HCT116 (cell line): ENCODE measurements around the gene IL6R. TPM values are rescaled to one million over a fixed set of nuclear protein-coding genes. Genes with fewer than 3 reads are reported as not detected.

Experiments
- ATAC-seq: fragments of 200-7000 bp; cut with Tn5 transposase; 2 replicates; pipeline ENCODE4 v1.9.1; 2020; ENCODE audit warnings: mild to moderate bottlenecking, moderate library complexity
- BruUV-seq: library from RNA; stranded (reverse); fragments of 400-500 nt; replicated peaks from 2 replicates; lab custom pipeline; 2021; lab: Mats Ljungman, UMichigan
- CTCF ChIA-PET: fragments of 300-600 bp; sonication (Branson Sonifier 250); formaldehyde crosslinking; loops from one replicate; lab custom pipeline; 2021; ENCODE audit warnings: antibody characterized with exemption; lab: Charles Lee
- POLR2A ChIA-PET: fragments of 300-600, 350-600 bp; sonication (Branson Sonifier 250); formaldehyde crosslinking; loops from one replicate; lab custom pipeline; 2021; ENCODE audit warnings: antibody characterized with exemption; lab: Charles Lee
- RAD21 ChIA-PET, 2 experiments: fragments of 300-600 bp; sonication (Branson Sonifier 250); formaldehyde crosslinking; loops; one replicate each; lab custom pipeline; 2023; ENCODE audit warnings: low total read pairs in 2 of 2; ENCODE audit not compliant: uncharacterized antibody in 2 of 2, unreplicated experiment in 2 of 2, low non-redundant PET in 1 of 2; lab: Charles Lee
- DNase-seq: peaks from one replicate; pipeline ENCODE4 v3.0.0-alpha.2; 2010; ENCODE audit warnings: low read depth, low spot score
- H2AFZ ChIP-seq: fragments of 200-600 bp; shearing (Covaris generic), sonication (generic); 2 replicates; pipeline ENCODE4 v1.6.1; 2017; ENCODE audit warnings: low read depth, mixed run types, mixed read lengths, antibody characterized with exemption, low read length; ENCODE audit not compliant: poor library complexity, severe bottlenecking
- H3K27ac ChIP-seq: 2 replicates; pipeline ENCODE4 v1.5.1; 2012; ENCODE audit warnings: low read depth, low read length
- H3K27me3 ChIP-seq: fragments of 200-600 bp; sonication (generic); 2 replicates; pipeline ENCODE4 v1.6.1; 2016; ENCODE audit warnings: mixed run types, low read length, mixed read lengths; ENCODE audit not compliant: insufficient read depth
- H3K36me3 ChIP-seq, 2 experiments: fragments of 200-500 bp in 1 of 2; fragments of 200-600 bp in 1 of 2; sonication (Bioruptor generic) in 1 of 2; sonication (generic) in 1 of 2; 2 replicates each; pipeline versions ENCODE4 v1.5.1 to v1.6.1; 2014 to 2016; ENCODE audit warnings: low read length in 2 of 2, inconsistent platforms in 1 of 2, mixed read lengths in 1 of 2, mixed run types in 1 of 2; ENCODE audit not compliant: insufficient read depth in 2 of 2, control insufficient read depth in 1 of 2
- H3K4me1 ChIP-seq, 2 experiments: fragments of 200-600 bp in 1 of 2; sonication (generic) in 1 of 2; 2 replicates each; pipeline versions ENCODE4 v1.5.1 to v1.6.1; 2012 to 2017; ENCODE audit warnings: low read length in 2 of 2, inconsistent platforms in 1 of 2, mild to moderate bottlenecking in 1 of 2, mixed read lengths in 1 of 2, mixed run types in 1 of 2, moderate library complexity in 1 of 2; ENCODE audit not compliant: insufficient read depth in 2 of 2, control insufficient read depth in 1 of 2
- H3K4me2 ChIP-seq: fragments of 200-600 bp; sonication (generic); 2 replicates; pipeline ENCODE4 v1.6.1; 2017; ENCODE audit warnings: mixed run types, low read length, mixed read lengths
- H3K4me3 ChIP-seq, 2 experiments: fragments of 200-600 bp in 1 of 2; sonication (generic) in 1 of 2; replicated peaks in 1 of 2; 2 replicates each; pipeline ENCODE4 v1.5.1; 2011 to 2016; ENCODE audit warnings: low read length in 2 of 2, control low read depth in 1 of 2, low read depth in 1 of 2, mild to moderate bottlenecking in 1 of 2, mixed read lengths in 1 of 2, mixed run types in 1 of 2
- H3K79me2 ChIP-seq: fragments of 200-600 bp; sonication (generic); 2 replicates; pipeline ENCODE4 v1.6.1; 2017; ENCODE audit warnings: mild to moderate bottlenecking, mixed run types, low read length, moderate library complexity, mixed read lengths; ENCODE audit not compliant: insufficient read depth
- H3K9ac ChIP-seq: fragments of 200-600 bp; sonication (generic); 2 replicates; pipeline ENCODE4 v1.6.1; 2016; ENCODE audit warnings: low read length, mixed read lengths
- H3K9me2 ChIP-seq: fragments of 200-600 bp; sonication (generic), shearing (Covaris generic); 2 replicates; pipeline ENCODE4 v1.6.1; 2017; ENCODE audit warnings: mixed run types, mild to moderate bottlenecking, moderate library complexity; ENCODE audit not compliant: insufficient read depth
- H3K9me3 ChIP-seq, 2 experiments: fragments of 200-500 bp in 1 of 2; fragments of 200-600 bp in 1 of 2; sonication (Bioruptor generic) in 1 of 2; sonication (generic) in 1 of 2; 2 replicates each; pipeline ENCODE4 v1.6.1; 2014 to 2017; ENCODE audit warnings: low read length in 2 of 2, mixed read lengths in 2 of 2, inconsistent platforms in 1 of 2, low read depth in 1 of 2, mild to moderate bottlenecking in 1 of 2, mixed run types in 1 of 2, moderate library complexity in 1 of 2; ENCODE audit not compliant: control insufficient read depth in 1 of 2, insufficient read depth in 1 of 2
- H4K20me1 ChIP-seq: fragments of 200-600 bp; sonication (generic), shearing (Covaris generic); 2 replicates; pipeline ENCODE4 v1.6.1; 2017; ENCODE audit warnings: mixed run types, mild to moderate bottlenecking, moderate library complexity; ENCODE audit not compliant: insufficient read depth
- CTCF ChIP-seq, 3 experiments: fragments of 200-600 bp in 1 of 3; sonication (generic) in 1 of 3; IDR thresholded peaks in 2 of 3; conservative IDR thresholded peaks in 1 of 3; 2 replicates each; pipeline ENCODE4 v1.5.1; 2012 to 2017; ENCODE audit warnings: low read depth in 2 of 3, low read length in 2 of 3, antibody characterized with exemption in 1 of 3, borderline replicate concordance in 1 of 3, control low read depth in 1 of 3, mild to moderate bottlenecking in 1 of 3, mixed read lengths in 1 of 3, mixed run types in 1 of 3, moderate library complexity in 1 of 3; ENCODE audit not compliant: insufficient read depth in 1 of 3
- MAX ChIP-seq: IDR thresholded peaks from 2 replicates; pipeline ENCODE4 v1.6.1; 2012
- RAD21 ChIP-seq: IDR thresholded peaks from 2 replicates; pipeline ENCODE4 v1.6.1; 2012; ENCODE audit warnings: low read depth, mild to moderate bottlenecking
- REST ChIP-seq: IDR thresholded peaks from 2 replicates; pipeline ENCODE4 v1.6.1; 2012; ENCODE audit warnings: low read depth
- SP1 ChIP-seq: IDR thresholded peaks from 2 replicates; pipeline ENCODE4 v1.6.1; 2012; ENCODE audit warnings: low read depth
- YY1 ChIP-seq: IDR thresholded peaks from 2 replicates; pipeline ENCODE4 v1.6.1; 2011; ENCODE audit warnings: low read length, low read depth, moderate library complexity, mild to moderate bottlenecking; ENCODE audit not compliant: insufficient replicate concordance; ENCODE audit errors: extremely low read depth
- ZBTB33 ChIP-seq: IDR thresholded peaks from 2 replicates; pipeline ENCODE4 v1.6.1; 2011; ENCODE audit warnings: mild to moderate bottlenecking, low read length, moderate library complexity; ENCODE audit not compliant: insufficient replicate concordance; ENCODE audit errors: extremely low read depth
- ZFX ChIP-seq: fragments of 450-650 bp; IDR thresholded peaks from 2 replicates; pipeline ENCODE4 v1.6.1; 2017
- ZNF274 ChIP-seq: fragments of 200-500 bp; sonication (Bioruptor generic); IDR thresholded peaks from 2 replicates; pipeline ENCODE4 v1.6.1; 2014; ENCODE audit warnings: mild to moderate bottlenecking, low read depth, low read length, inconsistent platforms
- intact Hi-C: fragments of 100-400 bp; cut with micrococcal nuclease; formaldehyde crosslinking; loops from 2 replicates; pipeline ENCODE4 v1.10.0; 2022
- total RNA-seq: library from RNA; stranded (reverse); gene quantifications from one replicate; pipeline ENCODE4 v1.2.1, GENCODE V29; 2021; ENCODE audit not compliant: unreplicated experiment

Gene IL6R
- total RNA-seq, 1 experiment from 2014 or later, result 6.8 TPM

GRCh38 chr1:154436433-154436832 lies 31.3 kb downstream of the IL6R start:
- Histone ChIP-seq H3K9me2 (no peaks in the 10 kb centered on the region), H3K9me3 (no peaks in the 10 kb centered on the region), H3K79me2 (no peaks in the 10 kb centered on the region), H3K27me3 (no peaks in the 10 kb centered on the region), H3K9ac (no peak overlapping the region), H3K4me2 (peak overlapping the region; percentile 42; the same call in 1 of the 2 replicates), H3K27ac (no peak overlapping the region), H3K36me3 (no peaks in the 10 kb centered on the region), H3K4me1 (peaks cover 32 to 58% of the 10 kb centered on the region in 2 experiments), H2AFZ (no peak overlapping the region), H3K4me3 (no peak overlapping the region), H4K20me1 (no peaks in the 10 kb centered on the region)
- POLR2A ChIA-PET, result interaction anchor here (1.8 kb wide), 1 partner anchor 9 kb away, joined by 4 read pairs; no protein-coding TSS in a partner anchor
- intact Hi-C loops, result no loop called here
- RAD21 ChIA-PET, result no interaction called here
- BruUV-seq, result no TSS peak
- ATAC-seq (no peak), DNase-seq (no peak)
- CTCF ChIA-PET, result no interaction called here
- TF ChIP-seq ZFX (no peak), RAD21 (no peak)

GRCh38 chr1:154440036-154440804 lies 35.1 kb downstream of the IL6R start:
- peaks cover 23 to 47% of the 10 kb centered on the region in 2 experiments for H3K4me1 ChIP-seq
- no peak overlapping the region for H3K9ac ChIP-seq
- no peak overlapping the region for H3K4me2 ChIP-seq
- DNase-seq (no peak), ATAC-seq (no peak)
- H3K79me2 ChIP-seq, result no peaks in the 10 kb centered on the region
- no peak overlapping the region for H2AFZ ChIP-seq
- H3K27me3 ChIP-seq, result no peaks in the 10 kb centered on the region
- intact Hi-C loops, result no loop called here
- H3K27ac ChIP-seq, result no peak overlapping the region
- ChIA-PET CTCF (interaction anchor here (0.7 kb wide), 1 partner anchor 236 kb away, joined by 3 read pairs; no protein-coding TSS in a partner anchor), POLR2A (interaction anchor here (0.7 kb wide), 1 partner anchor 12 kb away, joined by 3 read pairs; no protein-coding TSS in a partner anchor), RAD21 (no interaction called here)
- no peaks in the 10 kb centered on the region for H3K9me2 ChIP-seq
- no peaks in the 10 kb centered on the region for H4K20me1 ChIP-seq
- no peak overlapping the region for H3K4me3 ChIP-seq
- no peaks in the 10 kb centered on the region for H3K36me3 ChIP-seq
- BruUV-seq, result no TSS peak
- H3K9me3 ChIP-seq, result no peaks in the 10 kb centered on the region
- TF ChIP-seq RAD21, result no peak
- TF ChIP-seq ZBTB33, result no peak
- no peak for TF ChIP-seq SP1
- TF ChIP-seq MAX, result no peak
- TF ChIP-seq CTCF (IDR thresholded peaks at IDR 0.05 in 2 of 3, conservative IDR thresholded peaks at IDR 0.05 in 1 of 3; ENCODE audit: borderline replicate concordance in 1 of 3, insufficient read depth in 1 of 3, low read depth in 2 of 3, low read length in 2 of 3), result no peak
- TF ChIP-seq YY1, result no peak
- TF ChIP-seq ZNF274, result no peak
- no peak for TF ChIP-seq REST
